ENCODE results near the gene PRSS57.

DNA sequence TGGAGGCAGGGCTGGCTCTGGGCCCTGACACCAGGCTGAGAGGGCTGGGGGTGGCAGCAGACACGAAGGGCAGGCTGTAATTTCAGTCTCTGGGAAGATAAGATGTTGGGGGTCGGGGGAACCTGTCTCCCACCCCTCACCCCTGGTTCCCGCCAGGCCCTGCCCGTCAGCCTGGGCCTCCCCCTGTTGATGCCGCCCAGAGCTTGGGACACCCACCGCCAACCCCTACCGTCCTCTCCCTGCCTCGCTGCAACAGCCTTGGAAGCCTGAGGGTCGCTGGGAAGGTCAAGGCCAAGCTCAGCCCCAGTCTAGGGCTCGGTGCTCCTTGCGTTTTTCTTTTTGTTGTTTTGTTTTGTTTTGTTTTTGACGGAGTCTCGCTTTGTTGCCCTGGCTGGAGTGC lies 28.0 kb upstream of the PRSS57 start:
- TF ChIP-seq CTCF (conservative IDR thresholded peaks at IDR 0.05) (no peak), ZFX (IDR thresholded peaks at IDR 0.05) (no peak)

All from C4-2B (cell line).